ENCODE measurements around the gene NGEF.

DNA sequence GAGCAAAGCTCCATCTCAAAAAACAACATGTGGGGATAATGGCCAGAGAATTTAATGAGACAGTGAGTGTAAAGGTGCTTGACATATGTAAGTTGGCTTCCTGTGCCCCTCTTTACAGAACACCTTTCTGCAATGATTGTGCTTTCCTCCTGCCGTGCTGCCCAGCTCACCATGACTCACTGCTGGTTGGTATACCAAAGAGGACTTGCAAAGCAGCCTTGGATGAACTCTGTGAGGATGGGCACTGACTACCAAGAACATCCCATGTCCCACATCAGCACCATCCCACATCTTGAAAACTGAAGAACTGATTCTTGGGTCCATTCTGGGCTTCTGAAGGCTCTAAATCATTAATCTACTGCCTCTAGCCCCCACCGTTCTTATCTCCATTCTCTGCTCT is 52.2 kb downstream of the NGEF start:
- TF ChIP-seq JUN (CRISPR knock-in tag; IDR thresholded peaks at IDR 0.05), result no peak
- TF ChIP-seq, protein P1, sequence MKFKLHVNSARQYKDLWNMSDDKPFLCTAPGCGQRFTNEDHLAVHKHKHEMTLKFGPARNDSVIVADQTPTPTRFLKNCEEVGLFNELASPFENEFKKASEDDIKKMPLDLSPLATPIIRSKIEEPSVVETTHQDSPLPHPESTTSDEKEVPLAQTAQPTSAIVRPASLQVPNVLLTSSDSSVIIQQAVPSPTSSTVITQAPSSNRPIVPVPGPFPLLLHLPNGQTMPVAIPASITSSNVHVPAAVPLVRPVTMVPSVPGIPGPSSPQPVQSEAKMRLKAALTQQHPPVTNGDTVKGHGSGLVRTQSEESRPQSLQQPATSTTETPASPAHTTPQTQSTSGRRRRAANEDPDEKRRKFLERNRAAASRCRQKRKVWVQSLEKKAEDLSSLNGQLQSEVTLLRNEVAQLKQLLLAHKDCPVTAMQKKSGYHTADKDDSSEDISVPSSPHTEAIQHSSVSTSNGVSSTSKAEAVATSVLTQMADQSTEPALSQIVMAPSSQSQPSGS (CRISPR knock-in tag; IDR thresholded peaks at IDR 0.05; ENCODE audit: borderline replicate concordance, low read depth), result no peak
- TF ChIP-seq, protein P2, sequence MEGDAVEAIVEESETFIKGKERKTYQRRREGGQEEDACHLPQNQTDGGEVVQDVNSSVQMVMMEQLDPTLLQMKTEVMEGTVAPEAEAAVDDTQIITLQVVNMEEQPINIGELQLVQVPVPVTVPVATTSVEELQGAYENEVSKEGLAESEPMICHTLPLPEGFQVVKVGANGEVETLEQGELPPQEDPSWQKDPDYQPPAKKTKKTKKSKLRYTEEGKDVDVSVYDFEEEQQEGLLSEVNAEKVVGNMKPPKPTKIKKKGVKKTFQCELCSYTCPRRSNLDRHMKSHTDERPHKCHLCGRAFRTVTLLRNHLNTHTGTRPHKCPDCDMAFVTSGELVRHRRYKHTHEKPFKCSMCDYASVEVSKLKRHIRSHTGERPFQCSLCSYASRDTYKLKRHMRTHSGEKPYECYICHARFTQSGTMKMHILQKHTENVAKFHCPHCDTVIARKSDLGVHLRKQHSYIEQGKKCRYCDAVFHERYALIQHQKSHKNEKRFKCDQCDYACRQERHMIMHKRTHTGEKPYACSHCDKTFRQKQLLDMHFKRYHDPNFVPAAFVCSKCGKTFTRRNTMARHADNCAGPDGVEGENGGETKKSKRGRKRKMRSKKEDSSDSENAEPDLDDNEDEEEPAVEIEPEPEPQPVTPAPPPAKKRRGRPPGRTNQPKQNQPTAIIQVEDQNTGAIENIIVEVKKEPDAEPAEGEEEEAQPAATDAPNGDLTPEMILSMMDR (IDR thresholded peaks at IDR 0.05), result no peak
- TF ChIP-seq, protein P3, sequence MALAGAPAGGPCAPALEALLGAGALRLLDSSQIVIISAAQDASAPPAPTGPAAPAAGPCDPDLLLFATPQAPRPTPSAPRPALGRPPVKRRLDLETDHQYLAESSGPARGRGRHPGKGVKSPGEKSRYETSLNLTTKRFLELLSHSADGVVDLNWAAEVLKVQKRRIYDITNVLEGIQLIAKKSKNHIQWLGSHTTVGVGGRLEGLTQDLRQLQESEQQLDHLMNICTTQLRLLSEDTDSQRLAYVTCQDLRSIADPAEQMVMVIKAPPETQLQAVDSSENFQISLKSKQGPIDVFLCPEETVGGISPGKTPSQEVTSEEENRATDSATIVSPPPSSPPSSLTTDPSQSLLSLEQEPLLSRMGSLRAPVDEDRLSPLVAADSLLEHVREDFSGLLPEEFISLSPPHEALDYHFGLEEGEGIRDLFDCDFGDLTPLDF (CRISPR knock-in tag; IDR thresholded peaks at IDR 0.05), result no peak
- no peak for TF ChIP-seq ELF4 (CRISPR knock-in tag; IDR thresholded peaks at IDR 0.05; ENCODE audit: low read depth)
- TF ChIP-seq, protein P4, sequence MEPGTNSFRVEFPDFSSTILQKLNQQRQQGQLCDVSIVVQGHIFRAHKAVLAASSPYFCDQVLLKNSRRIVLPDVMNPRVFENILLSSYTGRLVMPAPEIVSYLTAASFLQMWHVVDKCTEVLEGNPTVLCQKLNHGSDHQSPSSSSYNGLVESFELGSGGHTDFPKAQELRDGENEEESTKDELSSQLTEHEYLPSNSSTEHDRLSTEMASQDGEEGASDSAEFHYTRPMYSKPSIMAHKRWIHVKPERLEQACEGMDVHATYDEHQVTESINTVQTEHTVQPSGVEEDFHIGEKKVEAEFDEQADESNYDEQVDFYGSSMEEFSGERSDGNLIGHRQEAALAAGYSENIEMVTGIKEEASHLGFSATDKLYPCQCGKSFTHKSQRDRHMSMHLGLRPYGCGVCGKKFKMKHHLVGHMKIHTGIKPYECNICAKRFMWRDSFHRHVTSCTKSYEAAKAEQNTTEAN (CRISPR knock-in tag; IDR thresholded peaks at IDR 0.05), result no peak
- no peak for TF ChIP-seq ATF1 (CRISPR knock-in tag; IDR thresholded peaks at IDR 0.05)
- TF ChIP-seq SP1 (CRISPR knock-in tag; conservative IDR thresholded peaks at IDR 0.05), result no peak
- TF ChIP-seq, protein P5, sequence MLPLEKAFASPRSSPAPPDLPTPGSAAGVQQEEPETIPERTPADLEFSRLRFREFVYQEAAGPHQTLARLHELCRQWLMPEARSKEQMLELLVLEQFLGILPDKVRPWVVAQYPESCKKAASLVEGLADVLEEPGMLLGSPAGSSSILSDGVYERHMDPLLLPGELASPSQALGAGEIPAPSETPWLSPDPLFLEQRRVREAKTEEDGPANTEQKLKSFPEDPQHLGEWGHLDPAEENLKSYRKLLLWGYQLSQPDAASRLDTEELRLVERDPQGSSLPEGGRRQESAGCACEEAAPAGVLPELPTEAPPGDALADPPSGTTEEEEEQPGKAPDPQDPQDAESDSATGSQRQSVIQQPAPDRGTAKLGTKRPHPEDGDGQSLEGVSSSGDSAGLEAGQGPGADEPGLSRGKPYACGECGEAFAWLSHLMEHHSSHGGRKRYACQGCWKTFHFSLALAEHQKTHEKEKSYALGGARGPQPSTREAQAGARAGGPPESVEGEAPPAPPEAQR (CRISPR knock-in tag; IDR thresholded peaks at IDR 0.05), result no peak
